Effector memory CD8-positive, alpha-beta T cell (primary cell): ENCODE data around the gene MN1.

Source experiments
- ATAC-seq: fragments of 150-1000 bp; cut with Tn5 transposase; replicated peaks from 2 replicates; pipeline ENCODE4 v1.10.0; 2021; ENCODE audit warnings: mild to moderate bottlenecking, moderate library complexity
- DNase-seq, 3 experiments: peaks; one replicate each; pipeline ENCODE4 v3.0.0; 2021
- H3K27ac Mint-ChIP-seq, 2 donors: one replicate each; pipeline ENCODE4 v1.8.0; 2022; ENCODE audit warnings: mild to moderate bottlenecking in 2 of 2, mixed read lengths in 2 of 2, moderate library complexity in 2 of 2
- H3K27me3 Mint-ChIP-seq, 2 donors: one replicate each; pipeline ENCODE4 v1.8.0; 2022; ENCODE audit warnings: mixed read lengths in 2 of 2
- H3K36me3 Mint-ChIP-seq: one replicate; pipeline ENCODE4 v1.8.0; 2022; ENCODE audit warnings: mild to moderate bottlenecking, moderate library complexity, mixed read lengths; ENCODE audit not compliant: insufficient read depth
- H3K4me1 Mint-ChIP-seq, 2 donors: one replicate each; pipeline ENCODE4 v1.8.0; 2022; ENCODE audit warnings: low read depth in 2 of 2, mixed read lengths in 2 of 2
- H3K4me3 Mint-ChIP-seq, 2 donors: one replicate each; pipeline ENCODE4 v1.8.0; 2022; ENCODE audit warnings: mild to moderate bottlenecking in 2 of 2, mixed read lengths in 2 of 2, moderate library complexity in 2 of 2
- H3K9me3 Mint-ChIP-seq, 2 donors: one replicate each; pipeline ENCODE4 v1.8.0; 2022; ENCODE audit warnings: mixed read lengths in 2 of 2

MN1 gene

DNA sequence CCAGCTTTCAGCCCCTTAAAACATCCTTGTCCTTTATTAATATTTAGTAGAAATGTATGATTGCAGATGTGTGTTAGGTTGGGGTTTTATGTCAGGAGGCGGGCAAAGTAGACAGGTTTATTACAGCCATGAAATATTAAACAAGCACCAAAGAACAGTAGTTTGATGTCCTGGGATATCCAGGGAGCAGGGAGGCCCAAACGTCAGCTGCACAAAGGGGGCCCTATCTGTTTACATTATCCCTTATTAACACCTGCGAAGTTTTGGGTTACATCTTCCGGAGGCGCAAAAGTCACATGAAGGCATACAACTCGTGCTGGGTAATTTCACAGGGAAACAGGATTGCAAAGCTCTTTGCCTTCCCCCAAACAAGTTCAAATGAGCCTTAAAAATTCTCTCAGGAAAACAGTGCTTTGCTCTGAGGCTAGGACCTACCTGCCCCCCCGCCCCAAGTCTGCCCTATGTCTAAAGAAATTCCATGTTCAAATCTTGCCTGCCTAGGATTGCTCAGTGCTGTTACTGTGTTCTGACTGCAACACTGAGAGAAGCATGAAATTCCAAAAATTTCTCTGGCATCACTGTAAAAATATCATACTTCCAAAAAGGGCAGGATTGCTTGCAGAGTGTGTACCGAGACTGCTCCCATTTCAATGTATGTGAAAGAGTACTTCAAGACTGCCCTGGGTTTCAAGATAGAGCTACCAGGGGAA is 8.9 kb downstream of the MN1 start:
- Mint-ChIP-seq H3K27ac (no peak overlapping the region), H3K9me3 (no peaks in the 10 kb centered on the region), H3K27me3 (peaks cover 8 to 28% of the 10 kb centered on the region in 2 donors), H3K4me1 (no peaks in the 10 kb centered on the region), H3K4me3 (no peak overlapping the region), H3K36me3 (no peaks in the 10 kb centered on the region)
- DNase-seq (no peak), ATAC-seq (no peak)

DNA sequence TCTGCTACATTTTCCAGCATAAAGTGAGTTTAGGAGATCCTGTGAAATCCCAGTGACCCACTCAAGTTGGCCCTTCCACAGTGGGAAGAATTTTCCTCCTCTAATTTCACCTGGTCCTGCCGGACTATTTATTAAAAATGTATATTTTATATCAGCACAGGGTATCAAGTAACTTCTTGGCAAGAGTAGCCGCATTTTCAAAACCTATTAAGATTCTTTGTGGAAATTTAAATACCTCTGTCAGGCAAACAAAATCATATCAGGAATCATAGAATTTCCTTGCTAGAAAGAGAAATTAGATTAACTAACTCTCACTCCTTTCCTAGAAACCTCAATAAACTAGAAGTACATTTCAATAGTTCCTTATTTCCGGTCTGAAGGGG is 9.7 kb downstream of the MN1 start:
- Mint-ChIP-seq H3K9me3 (no peaks in the 10 kb centered on the region), H3K27me3 (peaks cover 8 to 30% of the 10 kb centered on the region in 2 donors), H3K27ac (no peak overlapping the region), H3K4me1 (no peaks in the 10 kb centered on the region), H3K4me3 (no peak overlapping the region), H3K36me3 (no peaks in the 10 kb centered on the region)
- ATAC-seq: no peak
- no peak for DNase-seq

DNA sequence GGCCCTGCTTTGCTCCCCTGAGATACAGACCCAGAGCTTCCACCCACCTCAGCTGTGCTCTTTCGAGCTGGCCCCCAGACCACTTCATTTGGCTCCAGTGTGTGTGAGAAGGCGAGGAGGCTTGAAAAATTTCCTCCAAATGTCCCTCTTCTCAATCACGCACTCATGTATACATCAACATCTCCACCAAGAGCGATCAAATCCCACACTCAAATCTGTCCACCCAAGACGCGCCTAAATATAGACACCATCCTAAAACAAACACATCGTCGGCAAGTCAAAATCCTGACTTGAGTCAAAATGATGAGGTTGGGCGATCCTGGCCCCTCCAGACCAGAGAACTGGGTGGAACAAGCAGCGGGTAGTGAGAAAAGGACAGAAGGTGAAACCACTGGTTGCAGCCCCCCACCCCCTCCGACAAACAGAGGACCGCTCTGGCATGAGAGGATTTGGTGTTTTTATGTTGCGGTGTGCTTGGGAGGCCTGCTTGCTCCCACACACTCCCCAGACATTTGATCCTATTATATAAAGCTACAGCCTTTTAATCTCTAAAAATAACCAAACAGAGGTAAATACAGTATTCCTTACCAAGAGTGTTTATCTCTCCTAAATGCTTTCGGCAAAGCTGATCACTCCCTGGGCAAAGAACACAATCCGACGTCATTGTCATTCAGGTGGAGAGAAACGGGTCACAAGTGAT is 10.2 kb downstream of the MN1 start:
- H3K4me3 Mint-ChIP-seq: no peak overlapping the region
- no peaks in the 10 kb centered on the region for H3K36me3 Mint-ChIP-seq
- H3K27me3 Mint-ChIP-seq: peaks cover 8 to 36% of the 10 kb centered on the region in 2 donors
- H3K27ac Mint-ChIP-seq: no peak overlapping the region
- H3K9me3 Mint-ChIP-seq: no peaks in the 10 kb centered on the region
- DNase-seq: no peak
- ATAC-seq: no peak
- no peaks in the 10 kb centered on the region for H3K4me1 Mint-ChIP-seq

DNA sequence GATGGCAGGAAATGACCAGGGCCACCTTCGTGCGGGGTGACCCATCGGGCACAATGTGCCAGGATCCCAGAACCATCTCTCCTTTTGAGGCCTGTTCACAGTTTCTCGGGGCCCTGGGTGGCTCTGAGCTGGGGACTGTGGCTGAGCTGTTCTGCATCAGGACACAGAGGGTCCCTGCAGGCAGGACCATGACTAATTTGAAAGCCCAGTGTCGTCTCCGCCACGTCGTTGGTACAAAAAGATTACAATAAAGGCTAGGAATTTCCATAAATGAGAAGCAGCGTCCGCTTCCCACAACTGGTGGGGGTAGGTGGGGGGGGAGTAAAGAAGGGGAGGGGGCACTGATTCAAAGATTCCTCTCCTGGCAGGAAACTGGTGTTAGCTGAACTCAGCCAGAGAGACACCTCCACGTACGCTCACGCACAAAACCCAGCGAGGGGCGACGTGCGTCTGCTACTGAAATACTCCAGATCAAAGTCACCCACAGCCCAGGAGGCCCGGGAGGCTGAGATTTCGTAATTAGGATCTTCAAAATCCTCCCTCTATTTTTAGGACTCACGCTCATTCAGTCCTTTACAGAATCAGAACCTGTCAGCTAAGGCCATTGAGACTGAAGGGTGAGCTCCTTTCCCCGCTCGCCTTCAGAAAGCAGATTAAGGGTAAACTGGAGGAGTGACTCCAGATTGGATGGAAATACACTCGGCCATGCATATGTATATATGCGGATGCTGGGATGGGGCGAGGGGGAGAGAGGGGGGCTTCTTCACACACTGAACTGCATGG is 11.0 kb downstream of the MN1 start:
- no peaks in the 10 kb centered on the region for H3K4me1 Mint-ChIP-seq
- no peaks in the 10 kb centered on the region for H3K9me3 Mint-ChIP-seq
- no peaks in the 10 kb centered on the region for H3K36me3 Mint-ChIP-seq
- DNase-seq (no peak), ATAC-seq (no peak)
- H3K4me3 Mint-ChIP-seq: no peak overlapping the region
- H3K27ac Mint-ChIP-seq: no peak overlapping the region
- H3K27me3 Mint-ChIP-seq: peaks cover 8 to 43% of the 10 kb centered on the region in 2 donors

DNA sequence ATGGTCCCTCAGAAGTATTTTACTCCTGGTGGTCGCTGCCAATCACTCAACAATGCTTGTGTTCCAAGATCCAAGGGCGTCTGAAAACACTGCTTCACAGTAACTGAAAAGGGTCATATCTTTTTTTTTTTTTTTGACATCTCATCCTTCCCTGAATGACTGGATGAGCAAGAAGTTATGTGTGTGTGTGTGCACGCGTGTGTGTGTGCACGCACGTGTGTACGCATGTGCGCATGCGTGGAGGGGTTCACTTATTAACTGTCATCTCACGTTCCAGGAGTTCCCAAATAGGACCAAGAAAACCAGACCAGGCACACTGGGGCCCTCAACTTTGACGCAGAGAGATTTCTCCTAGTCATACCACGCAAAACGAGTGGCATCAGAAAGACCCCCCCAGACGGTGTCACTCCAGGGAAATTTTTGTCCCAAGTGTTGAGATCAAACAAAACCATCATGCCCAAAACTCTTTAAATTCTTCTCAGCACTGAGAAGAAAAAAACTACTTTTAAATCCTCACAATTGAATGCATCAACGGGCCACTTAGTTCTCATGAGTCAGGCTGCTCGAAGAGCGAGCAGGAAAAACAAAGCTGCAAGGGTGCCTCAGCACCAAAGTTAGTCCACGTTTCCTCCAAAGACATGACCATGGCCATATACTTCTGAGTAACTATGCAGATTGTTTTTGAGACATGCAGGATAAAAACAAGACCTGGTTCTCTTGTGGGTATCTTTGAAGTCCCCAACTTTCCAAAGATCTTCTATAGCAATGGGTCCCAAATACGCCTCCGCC is 12.9 kb downstream of the MN1 start:
- no peak overlapping the region for H3K27ac Mint-ChIP-seq
- no peaks in the 10 kb centered on the region for H3K4me1 Mint-ChIP-seq
- no peak overlapping the region for H3K4me3 Mint-ChIP-seq
- H3K9me3 Mint-ChIP-seq: no peaks in the 10 kb centered on the region
- no peak for DNase-seq
- no peaks in the 10 kb centered on the region for H3K36me3 Mint-ChIP-seq
- no peak for ATAC-seq
- peaks cover 15 to 53% of the 10 kb centered on the region in 2 donors for H3K27me3 Mint-ChIP-seq

DNA sequence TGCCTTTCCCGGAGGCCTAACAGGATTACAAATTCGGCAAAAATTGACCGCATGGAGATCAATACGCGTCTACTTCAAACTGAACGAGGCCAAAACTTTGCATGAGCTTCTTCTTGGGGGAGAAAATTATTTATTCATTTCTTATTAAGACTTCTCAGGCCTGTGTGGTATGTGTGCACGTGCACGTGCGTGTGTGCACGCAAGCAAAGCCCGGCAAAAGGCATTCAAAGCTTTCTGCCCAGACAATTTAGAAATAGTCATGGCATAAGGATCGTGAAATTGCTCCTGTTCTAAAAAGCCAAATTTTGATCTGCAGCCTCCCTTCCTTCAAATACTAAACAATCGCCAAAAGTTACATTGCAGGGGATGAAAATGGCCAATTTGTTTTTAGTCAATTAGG is 14.6 kb downstream of the MN1 start:
- Mint-ChIP-seq H3K27me3 (peaks cover 17 to 57% of the 10 kb centered on the region in 2 donors), H3K4me3 (no peak overlapping the region), H3K27ac (no peak overlapping the region), H3K9me3 (no peaks in the 10 kb centered on the region), H3K4me1 (no peaks in the 10 kb centered on the region), H3K36me3 (no peaks in the 10 kb centered on the region)
- no peak for ATAC-seq
- no peak for DNase-seq

DNA sequence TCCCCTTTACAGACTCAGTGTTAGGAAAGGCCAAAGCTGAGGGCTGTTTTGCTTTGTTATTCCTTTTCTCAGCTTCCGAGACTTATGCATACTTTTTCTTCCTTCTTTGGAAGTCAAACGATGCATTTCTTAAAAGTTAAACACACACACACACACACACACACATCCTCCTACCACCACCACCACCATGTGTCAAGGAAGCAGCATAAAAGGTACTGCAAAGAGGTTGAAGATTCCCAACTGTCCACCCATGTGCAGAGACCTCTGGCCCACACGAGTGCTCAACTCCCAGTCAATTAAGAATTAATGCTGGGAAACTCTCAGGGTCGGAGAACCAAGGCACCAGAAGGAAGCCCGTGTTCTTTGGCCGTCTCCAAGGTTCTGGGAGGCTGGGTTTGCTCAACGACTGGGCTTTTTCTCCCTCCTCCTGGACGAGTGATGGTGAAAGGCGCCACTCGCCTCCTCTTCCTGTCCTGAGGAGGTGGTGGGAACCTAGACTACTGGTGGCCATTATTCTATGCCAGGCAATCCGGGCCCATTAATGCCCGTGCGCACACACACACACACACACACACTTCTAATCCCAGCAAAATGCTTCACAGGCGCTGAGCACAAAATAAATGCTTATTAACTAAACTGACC is 15.1 kb downstream of the MN1 start:
- no peaks in the 10 kb centered on the region for H3K4me1 Mint-ChIP-seq
- peaks cover 17 to 61% of the 10 kb centered on the region in 2 donors for H3K27me3 Mint-ChIP-seq
- no peak for DNase-seq
- H3K4me3 Mint-ChIP-seq: no peak overlapping the region
- H3K9me3 Mint-ChIP-seq: no peaks in the 10 kb centered on the region
- H3K36me3 Mint-ChIP-seq: no peaks in the 10 kb centered on the region
- no peak overlapping the region for H3K27ac Mint-ChIP-seq
- no peak for ATAC-seq

DNA sequence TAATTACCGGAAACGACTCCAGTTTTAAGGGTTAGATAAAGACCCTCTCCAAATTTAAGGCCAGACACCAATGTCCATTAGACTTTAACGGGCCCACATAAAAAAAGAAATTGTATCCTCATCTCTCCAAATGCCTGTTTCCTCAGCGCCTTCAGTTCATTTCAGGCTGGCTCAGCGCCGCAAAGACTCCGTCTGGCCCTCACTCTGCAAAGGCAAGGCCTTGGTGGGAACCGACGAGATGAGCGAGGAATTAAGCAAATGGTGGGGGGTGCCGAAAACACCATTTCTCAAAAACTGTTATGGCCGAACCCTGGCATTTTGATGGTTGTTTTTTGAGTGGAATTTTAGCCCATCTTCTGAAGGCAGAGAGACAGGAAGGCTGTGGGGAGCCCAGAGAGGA is 15.7 kb downstream of the MN1 start:
- H3K27me3 Mint-ChIP-seq: peaks cover 17 to 61% of the 10 kb centered on the region in 2 donors
- no peaks in the 10 kb centered on the region for H3K9me3 Mint-ChIP-seq
- ATAC-seq (no peak), DNase-seq (no peak)
- no peaks in the 10 kb centered on the region for H3K36me3 Mint-ChIP-seq
- H3K27ac Mint-ChIP-seq: no peak overlapping the region
- no peaks in the 10 kb centered on the region for H3K4me1 Mint-ChIP-seq
- H3K4me3 Mint-ChIP-seq: no peak overlapping the region

DNA sequence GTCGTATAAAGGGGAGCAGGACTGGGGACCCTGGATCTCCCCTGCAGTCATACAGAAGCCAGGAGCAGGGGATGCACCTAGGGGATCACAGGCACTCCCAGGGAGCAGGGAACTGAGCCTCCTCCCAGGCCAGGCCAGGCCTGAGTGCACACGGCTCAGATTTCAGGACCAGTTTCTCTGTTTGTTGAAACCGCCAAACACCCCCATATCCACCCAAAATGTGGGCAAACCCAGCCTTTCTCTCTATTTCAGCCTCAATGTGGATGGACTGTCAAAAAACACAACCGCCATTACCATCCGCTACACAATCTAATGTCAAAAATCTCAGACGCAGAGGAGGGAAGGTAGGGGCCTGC is 17.5 kb downstream of the MN1 start:
- no peaks in the 10 kb centered on the region for H3K36me3 Mint-ChIP-seq
- no peak for DNase-seq
- H3K4me3 Mint-ChIP-seq: no peak overlapping the region
- ATAC-seq: no peak
- no peaks in the 10 kb centered on the region for H3K4me1 Mint-ChIP-seq
- no peak overlapping the region for H3K27ac Mint-ChIP-seq
- no peaks in the 10 kb centered on the region for H3K9me3 Mint-ChIP-seq
- peaks cover 17 to 66% of the 10 kb centered on the region in 2 donors for H3K27me3 Mint-ChIP-seq

DNA sequence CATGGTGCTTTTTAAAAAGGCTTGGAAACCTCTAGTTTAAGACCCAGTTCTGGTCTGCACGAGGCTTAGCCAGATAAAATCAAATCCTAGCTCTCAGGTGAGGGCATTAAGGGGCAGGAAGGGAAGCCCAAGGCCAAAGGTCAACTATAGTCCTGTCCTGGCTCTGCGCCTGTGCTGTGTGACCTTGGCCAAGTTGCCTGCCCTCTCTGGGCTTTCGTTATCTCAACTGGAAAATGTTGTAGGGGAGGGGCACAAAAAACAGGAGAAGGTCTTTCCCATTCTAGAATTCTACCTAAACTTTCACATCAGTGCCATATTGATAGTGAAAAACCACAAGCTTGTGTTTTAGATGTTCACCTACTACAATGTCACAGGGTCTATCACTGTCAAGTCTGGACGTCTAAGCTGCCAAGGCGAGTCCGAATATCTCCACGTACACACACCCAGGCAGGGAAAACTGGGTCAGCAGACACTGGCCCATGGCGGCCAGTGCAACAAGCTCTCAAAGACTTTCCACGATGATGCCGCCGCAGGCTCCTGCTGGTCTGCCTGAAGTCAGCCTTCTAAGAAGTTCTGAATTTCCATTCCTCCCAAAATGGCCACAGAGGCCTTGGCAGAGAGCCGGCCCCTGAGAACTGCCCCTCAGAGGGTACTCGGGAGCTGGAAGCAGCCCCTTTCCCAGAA is 18.0 kb downstream of the MN1 start:
- ATAC-seq: no peak
- Mint-ChIP-seq H3K9me3 (no peaks in the 10 kb centered on the region), H3K36me3 (no peaks in the 10 kb centered on the region), H3K27me3 (peaks cover 17 to 64% of the 10 kb centered on the region in 2 donors), H3K4me3 (no peak overlapping the region), H3K27ac (no peak overlapping the region), H3K4me1 (no peaks in the 10 kb centered on the region)
- no peak for DNase-seq

DNA sequence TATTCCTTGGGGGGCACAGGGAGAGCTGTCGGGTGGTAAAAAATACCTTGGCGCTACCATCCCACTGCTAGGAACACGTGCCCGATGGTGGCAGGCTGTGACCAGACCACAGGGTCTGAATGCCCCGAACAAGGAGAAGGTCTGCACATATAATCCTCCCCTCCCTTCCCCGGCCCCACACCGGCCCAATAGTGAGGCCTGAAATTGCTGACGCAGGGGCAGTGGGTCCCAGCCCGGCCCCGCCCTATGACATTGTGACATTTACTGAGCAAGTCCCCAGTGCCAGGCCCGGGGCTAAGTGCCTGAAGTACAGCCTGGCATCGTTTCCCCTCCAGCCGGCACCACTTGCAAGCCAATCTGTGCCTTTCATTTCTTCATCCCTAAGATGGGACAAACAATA is 19.5 kb downstream of the MN1 start:
- H3K4me1 Mint-ChIP-seq: no peaks in the 10 kb centered on the region
- H3K27ac Mint-ChIP-seq: no peak overlapping the region
- no peaks in the 10 kb centered on the region for H3K9me3 Mint-ChIP-seq
- H3K4me3 Mint-ChIP-seq: no peak overlapping the region
- H3K27me3 Mint-ChIP-seq: peaks cover 12 to 68% of the 10 kb centered on the region in 2 donors
- ATAC-seq (no peak), DNase-seq (no peak)
- no peaks in the 10 kb centered on the region for H3K36me3 Mint-ChIP-seq

DNA sequence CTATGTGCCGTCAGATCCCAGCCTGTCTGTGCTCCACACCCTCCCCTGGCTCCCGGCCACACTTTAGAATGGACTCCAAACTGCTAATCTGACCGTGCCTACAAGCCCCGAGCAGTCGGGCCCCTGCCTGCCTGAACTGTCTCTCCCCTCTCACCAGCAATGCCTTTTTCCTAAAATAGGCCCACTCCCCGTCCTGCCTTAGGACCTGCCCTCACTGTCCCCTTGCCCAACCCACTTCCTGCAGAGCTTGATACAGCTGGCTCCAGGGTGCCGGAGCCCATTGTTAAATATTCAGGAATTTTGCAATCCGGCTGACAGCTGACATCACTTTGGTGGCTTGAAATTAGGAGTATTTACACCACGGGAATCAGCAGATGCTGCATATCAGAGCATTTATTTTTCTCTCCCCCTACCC is 21.4 kb downstream of the MN1 start:
- no peak overlapping the region for H3K27ac Mint-ChIP-seq
- H3K4me3 Mint-ChIP-seq: no peak overlapping the region
- DNase-seq: no peak
- H3K4me1 Mint-ChIP-seq: no peaks in the 10 kb centered on the region
- peaks cover 27 to 68% of the 10 kb centered on the region in 2 donors for H3K27me3 Mint-ChIP-seq
- no peaks in the 10 kb centered on the region for H3K9me3 Mint-ChIP-seq
- no peak for ATAC-seq
- H3K36me3 Mint-ChIP-seq: no peaks in the 10 kb centered on the region
